ENCODE results near the gene DAPP1.
A peak's percentile ranks its signal among the peaks of the same experiment; 100 is the strongest.

The DAPP1 gene

GRCh38 chr4:99855678-99856077 is 39.1 kb downstream of the DAPP1 start:
- DNase-seq (ENCODE audit: low spot score): no peak

- DNase-seq (ENCODE audit: low spot score): no peak
Measured at GRCh38 chr4:99856166-99856565, 39.5 kb downstream of the DAPP1 start.

DNA sequence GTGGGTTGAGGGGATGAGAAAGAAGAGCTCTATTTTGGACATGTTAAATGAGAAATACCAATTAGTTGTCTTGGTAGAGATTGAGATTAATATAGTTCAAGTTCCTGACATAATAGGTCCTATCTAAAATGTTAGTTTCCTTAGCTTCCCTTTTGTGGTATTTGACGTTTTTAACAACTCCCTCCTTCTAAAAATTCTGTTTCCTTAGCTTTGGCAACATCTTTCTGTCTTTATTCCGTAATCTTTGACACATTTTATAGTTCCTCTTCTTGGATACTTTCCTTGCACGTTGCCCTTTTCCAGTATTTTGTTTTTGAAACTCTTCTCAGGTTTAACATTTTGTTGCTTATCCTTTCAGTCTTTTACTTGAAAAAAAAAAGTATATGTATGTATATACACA is 40.7 kb downstream of the DAPP1 start:
- DNase-seq (ENCODE audit: low spot score): no peak

DNA sequence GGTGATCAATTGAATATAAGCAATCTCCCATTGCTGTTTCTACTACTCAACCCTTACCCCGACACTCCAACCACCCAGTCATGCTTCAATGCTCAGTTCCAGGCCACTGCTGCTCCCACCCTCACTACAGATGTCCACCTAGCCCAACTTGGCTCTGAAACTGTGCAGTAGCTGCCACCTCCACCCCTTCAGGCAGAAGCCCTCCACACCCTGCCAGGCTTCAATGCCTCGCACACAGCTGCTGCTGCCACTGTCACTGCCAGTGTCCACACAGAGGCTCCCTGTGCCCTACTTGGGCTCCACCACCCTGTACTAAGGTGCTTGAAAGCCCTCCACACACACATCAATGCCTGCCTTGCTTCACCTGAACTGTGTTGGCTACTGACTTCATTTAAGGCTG is 43.0 kb downstream of the DAPP1 start:
- no peak for DNase-seq (ENCODE audit: low spot score)

GRCh38 chr4:99860521-99860920 is 43.9 kb downstream of the DAPP1 start:
- DNase-seq (ENCODE audit: low spot score): no peak

DNA sequence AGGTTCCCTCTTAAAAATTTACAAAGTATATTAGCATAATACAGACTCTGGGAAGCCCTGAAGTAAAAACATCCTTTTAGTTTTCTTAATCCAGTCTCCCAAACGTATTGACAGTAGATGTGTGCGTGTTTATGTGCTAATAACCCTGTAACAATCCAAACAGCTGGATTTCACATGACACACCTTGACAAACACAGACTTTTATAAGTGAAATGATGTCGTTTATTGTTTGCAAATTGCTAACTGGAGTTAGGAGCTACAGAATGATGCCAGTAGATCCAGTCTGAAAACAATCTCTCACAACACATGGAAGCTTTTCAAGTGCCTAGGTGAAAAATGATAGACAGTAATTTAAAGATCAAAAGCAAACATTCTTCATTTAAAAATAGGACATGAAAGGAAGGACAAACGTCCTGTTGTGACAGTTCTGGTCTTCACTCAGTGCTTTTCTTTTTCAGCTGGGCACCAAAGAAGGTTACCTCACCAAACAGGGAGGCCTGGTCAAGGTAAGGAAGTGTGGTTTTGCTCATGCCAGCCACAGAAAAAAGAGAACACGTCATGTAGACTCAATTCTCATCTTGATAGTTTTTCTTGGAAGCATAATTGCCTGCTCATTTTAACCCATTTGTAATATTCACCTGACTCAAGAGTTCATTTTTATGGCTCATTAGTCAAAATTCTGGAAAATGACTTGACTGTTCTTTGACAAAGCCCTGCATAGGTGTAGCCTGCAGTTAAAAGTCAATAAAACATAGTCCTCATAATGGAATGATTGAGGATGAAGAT is 44.7 kb downstream of the DAPP1 start:
- DNase-seq (ENCODE audit: low spot score): no peak

DNA sequence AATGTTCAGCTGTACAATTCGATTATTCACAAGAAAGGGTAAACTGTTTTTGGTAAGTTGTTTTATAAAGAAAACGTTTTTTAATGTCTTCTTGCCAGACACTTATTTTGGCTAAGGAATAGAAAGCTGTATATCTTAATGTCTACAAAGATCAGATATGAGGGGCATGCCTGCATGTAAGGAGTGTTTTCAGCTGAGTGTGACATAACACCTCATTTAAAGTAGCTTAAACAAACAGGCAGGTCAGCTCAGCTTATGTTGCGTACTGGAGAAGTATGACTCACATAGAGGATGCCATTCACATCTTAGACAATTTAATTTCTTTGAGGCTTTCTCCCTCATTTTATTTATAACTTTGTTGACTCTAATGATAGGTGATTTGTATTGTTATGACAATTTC is 47.2 kb downstream of the DAPP1 start:
- no peak for DNase-seq (ENCODE audit: low spot score)

GRCh38 chr4:99868126-99868596 is 51.5 kb downstream of the DAPP1 start:
- no peak for DNase-seq (ENCODE audit: low spot score)

- DNase-seq (ENCODE audit: low spot score): no peak
Measured at GRCh38 chr4:99872570-99872969, 55.9 kb downstream of the DAPP1 start.

GRCh38 chr4:99875071-99875470 is 58.4 kb downstream of the DAPP1 start:
- DNase-seq (ENCODE audit: low spot score): no peak

DNA sequence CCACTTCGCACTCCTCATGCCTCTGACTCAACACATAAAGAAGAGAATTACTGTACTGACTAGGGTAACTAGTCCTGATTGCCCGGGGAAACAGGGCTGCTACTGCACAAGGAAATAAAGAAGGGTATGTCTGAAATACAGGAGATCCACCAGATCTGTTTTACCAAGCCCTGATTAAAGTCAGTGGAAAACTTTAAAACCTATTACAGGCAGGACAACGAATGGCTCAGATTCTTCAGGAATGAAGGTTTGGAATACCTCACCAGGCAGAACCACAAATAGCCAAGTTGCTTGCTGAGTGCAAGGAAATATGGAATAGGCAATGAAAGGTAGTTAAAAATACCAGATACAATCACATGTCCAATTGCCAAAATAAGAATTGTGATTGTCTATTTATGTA is 60.3 kb downstream of the DAPP1 start:
- no peak for DNase-seq (ENCODE audit: low spot score)

DNA sequence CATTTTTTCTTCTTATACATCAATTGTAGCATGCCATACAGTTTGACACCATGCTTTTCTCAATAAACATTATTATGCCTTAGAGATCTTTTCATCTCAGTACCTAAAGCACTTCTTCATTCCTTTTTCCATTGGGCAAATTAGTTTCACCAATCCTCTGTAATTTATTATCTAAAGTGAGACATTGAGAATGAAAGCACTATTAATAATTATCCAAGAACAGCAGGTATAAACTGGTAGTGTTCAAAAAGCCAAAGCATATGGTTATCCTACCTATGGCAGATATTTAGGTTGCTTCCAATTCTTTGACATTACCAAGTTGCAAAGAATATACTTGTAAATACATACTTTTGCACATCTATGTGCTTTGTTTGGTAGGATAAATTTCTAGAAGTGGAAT is 62.0 kb downstream of the DAPP1 start:
- no peak for DNase-seq (ENCODE audit: low spot score)

DNA sequence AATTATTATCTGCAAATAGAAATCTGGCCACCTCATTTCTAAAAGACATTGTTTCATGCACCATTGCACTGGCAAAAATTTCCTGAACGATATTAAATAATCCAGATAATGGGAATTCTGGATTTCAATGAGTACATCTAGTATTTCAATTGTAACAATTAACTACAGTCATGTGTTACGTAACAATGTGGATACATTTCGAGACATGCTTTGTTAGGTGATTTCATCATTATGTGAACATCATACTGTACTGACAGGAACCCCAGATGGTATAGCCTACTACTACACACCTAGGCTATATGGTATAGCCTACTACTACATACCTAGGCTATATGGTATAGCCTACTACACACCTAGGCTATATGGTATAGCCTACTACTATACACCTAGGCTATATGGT is 62.8 kb downstream of the DAPP1 start:
- no peak for DNase-seq (ENCODE audit: low spot score)

DNA sequence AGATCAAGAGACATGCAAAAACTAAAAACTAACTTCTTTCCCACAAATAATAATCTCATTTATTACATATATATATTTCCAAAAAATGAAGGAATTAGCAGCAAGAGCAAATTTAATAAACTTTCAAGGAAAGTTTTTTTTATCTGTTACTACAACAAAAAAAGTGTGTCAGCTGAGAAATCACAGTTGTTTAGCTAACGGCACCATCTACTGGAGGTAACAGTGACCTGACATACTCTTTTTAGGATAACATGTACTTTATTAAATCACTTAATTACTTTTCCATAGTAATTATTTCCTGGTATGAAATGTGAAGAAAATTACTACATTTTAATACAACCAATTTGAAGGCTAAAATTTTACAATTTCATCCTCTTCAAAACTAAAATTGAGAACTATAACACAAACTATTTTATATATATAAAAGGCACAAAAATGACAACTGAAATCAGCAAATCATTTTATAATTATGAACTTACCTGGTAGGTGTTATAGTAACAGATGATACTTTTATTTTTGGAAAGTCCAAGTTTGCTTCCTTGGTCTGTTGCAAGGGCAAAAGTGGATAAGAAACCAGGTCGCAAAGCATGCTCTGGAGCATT is 68.5 kb downstream of the DAPP1 start:
- no peak for DNase-seq (ENCODE audit: low spot score)

GRCh38 chr4:99885687-99886086 is 69.1 kb downstream of the DAPP1 start:
- DNase-seq (ENCODE audit: low spot score): no peak

GRCh38 chr4:99886146-99886545 is 69.5 kb downstream of the DAPP1 start:
- DNase-seq (ENCODE audit: low spot score): no peak

DNA sequence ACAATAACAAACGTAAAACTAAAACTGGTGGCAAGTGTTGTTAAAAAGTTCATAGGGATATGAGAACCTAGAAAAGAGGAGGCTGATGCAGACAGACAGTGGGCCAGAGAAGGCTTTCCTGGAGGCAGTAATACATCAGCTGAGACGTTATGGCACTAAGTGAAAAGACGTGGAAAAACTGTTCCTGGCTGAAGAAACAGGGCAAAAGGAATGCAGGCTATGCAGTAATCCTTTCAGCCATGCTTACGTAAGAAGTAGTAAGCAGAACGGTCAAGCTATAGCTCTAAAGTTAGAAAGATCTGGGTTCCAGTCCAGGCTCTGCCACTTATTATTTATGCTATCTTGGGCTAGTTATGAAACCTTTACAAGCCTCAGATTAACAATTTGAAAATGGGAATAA is 71.2 kb downstream of the DAPP1 start:
- no peak for DNase-seq (ENCODE audit: low spot score)

- no peak for DNase-seq (ENCODE audit: low spot score)
Measured at GRCh38 chr4:99891351-99891750, 74.7 kb downstream of the DAPP1 start.

- DNase-seq (ENCODE audit: low spot score): no peak
Measured at GRCh38 chr4:99893029-99893428, 76.4 kb downstream of the DAPP1 start.

DNA sequence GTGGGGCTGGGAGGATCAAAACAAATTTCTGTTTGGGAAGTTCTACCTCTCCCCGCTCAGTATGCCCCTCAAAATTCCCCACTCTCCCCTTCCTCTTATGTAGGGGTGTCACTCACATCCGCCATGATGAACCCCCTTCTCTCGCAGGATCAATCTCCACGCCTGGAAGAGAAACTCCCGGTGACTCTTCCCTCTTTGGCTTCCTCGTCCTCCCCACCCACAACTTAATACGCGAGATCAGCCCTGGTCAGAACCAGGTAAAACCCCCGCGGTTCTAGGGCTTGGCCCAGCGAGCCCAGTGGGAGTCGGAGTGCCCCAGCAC is 77.2 kb downstream of the DAPP1 start:
- DNase-seq (ENCODE audit: low spot score): no peak

GRCh38 chr4:99894161-99894997 is 77.8 kb downstream of the DAPP1 start, which contains the start of gene LAMTOR3:
TSS of gene LAMTOR3 (minus strand) at chr4:99894427. CDS start at chr4:99893963, 464 bp downstream.
- DNase-seq (ENCODE audit: low spot score): peak; percentile 55

- no peak for DNase-seq (ENCODE audit: low spot score)
Measured at GRCh38 chr4:99894998-99895397, 78.4 kb downstream of the DAPP1 start.

DNA sequence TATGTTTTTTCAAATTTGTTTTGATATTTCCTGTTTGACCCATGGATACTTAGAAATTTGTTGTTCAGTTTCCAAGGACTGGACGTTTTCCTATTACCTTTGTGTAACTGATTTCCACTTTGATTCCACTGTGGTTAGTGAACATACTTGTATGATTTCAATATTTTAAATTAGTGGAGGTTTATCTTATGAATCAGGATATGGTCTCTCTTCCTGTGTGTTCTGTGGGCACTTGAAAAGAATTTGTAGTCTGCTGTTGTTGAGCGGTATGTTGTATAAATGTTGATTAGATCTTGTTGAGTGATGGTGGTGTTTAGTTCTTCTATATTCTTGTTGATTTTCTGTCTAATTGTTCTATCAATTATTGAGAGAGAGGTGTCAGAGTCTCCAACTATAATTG is 98.8 kb downstream of the DAPP1 start:
- DNase-seq (ENCODE audit: low spot score): no peak

Data from HuH-7.5 (cell line).